Activated CD8-positive, alpha-beta T cell treated with anti-CD3 and anti-CD28 coated beads, Interleukin-2, amount 10 ng/mL, durations not matched to agents 7 days and 5 days (primary cell): Measurements from ENCODE around the gene PCDH10. TPM values are rescaled to one million over a fixed set of nuclear protein-coding genes. Genes with fewer than 3 reads are reported as not detected.
A peak's percentile ranks its signal among the peaks of the same experiment; 100 is the strongest.

ENCODE experiments used
- ATAC-seq: fragments of 150-1000 bp; cut with Tn5 transposase; one replicate; pipeline ENCODE4 v1.10.0; 2021; ENCODE audit warnings: moderate library complexity
- CTCF ChIA-PET: fragments of 350-600 bp; sonication (Branson Sonifier 250); formaldehyde crosslinking; loops from one replicate; lab custom pipeline; 2021; ENCODE audit warnings: antibody characterized with exemption; lab: Charles Lee
- POLR2A ChIA-PET: fragments of 350-600 bp; sonication (Branson Sonifier 250); formaldehyde crosslinking; loops from one replicate; lab custom pipeline; 2021; ENCODE audit warnings: antibody characterized with exemption; lab: Charles Lee
- DNase-seq: peaks from one replicate; pipeline ENCODE4 v3.0.0-alpha.2; 2020
- H3K27ac Mint-ChIP-seq: one replicate; pipeline ENCODE4 v1.8.0; 2021; ENCODE audit warnings: mild to moderate bottlenecking, mixed read lengths
- H3K27me3 Mint-ChIP-seq: one replicate; pipeline ENCODE4 v1.8.0; 2021; ENCODE audit warnings: low read depth, mixed read lengths
- H3K36me3 Mint-ChIP-seq: one replicate; pipeline ENCODE4 v1.8.0; 2021; ENCODE audit warnings: low read depth, mixed read lengths
- H3K4me1 Mint-ChIP-seq: one replicate; pipeline ENCODE4 v1.8.0; 2021; ENCODE audit warnings: low read depth, mixed read lengths
- H3K4me3 Mint-ChIP-seq: one replicate; pipeline ENCODE4 v1.8.0; 2021; ENCODE audit warnings: mild to moderate bottlenecking, mixed read lengths
- H3K9me3 Mint-ChIP-seq: one replicate; pipeline ENCODE4 v1.8.0; 2022; ENCODE audit warnings: mixed read lengths; ENCODE audit not compliant: insufficient read depth
- total RNA-seq, 2 experiments: library from RNA; stranded (reverse); gene quantifications; one replicate each; pipeline ENCODE4 v1.2.3, GENCODE V29; 2021

PCDH10 gene
- total RNA-seq, 2 experiments from 2014 or later: not detected

DNA sequence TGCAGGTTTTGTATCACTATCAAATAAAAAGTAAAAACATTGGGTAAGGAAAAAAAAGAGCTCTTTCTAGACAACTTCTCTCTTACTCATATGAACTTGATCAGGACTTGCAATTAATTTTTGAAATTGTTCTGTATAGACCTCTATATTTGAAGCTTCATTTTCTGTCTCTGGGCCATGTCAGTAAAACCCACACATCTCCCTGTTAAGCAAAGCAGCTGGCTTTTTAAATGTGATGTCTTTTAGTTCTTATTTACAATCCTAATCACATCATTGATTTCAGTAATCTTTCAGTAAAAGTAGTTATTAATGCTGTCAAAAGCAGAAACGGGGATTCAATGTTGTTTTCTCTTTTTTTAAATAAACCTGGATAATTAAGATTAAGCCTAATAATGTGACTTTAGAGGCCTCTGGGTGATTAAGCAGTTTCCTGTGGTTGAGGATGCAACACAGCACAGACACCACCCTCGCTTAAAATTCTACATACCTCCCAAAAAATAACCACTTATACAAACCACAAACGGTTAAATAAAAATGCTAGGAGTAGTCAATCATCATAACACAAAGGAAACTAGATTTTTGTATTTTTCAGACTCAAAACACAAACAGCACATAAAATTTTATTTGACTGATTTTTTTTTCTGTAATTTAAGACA, 5.2 kb upstream of the PCDH10 start:
- Mint-ChIP-seq H3K9me3 (no peaks in the 10 kb centered on the region), H3K27me3 (peaks cover 30% of the 10 kb centered on the region), H3K4me1 (peaks cover 11% of the 10 kb centered on the region), H3K4me3 (no peak overlapping the region), H3K36me3 (peaks cover 6% of the 10 kb centered on the region), H3K27ac (no peak overlapping the region)
- POLR2A ChIA-PET: no interaction called here
- ATAC-seq (no peak), DNase-seq (no peak)
- CTCF ChIA-PET: no interaction called here

DNA sequence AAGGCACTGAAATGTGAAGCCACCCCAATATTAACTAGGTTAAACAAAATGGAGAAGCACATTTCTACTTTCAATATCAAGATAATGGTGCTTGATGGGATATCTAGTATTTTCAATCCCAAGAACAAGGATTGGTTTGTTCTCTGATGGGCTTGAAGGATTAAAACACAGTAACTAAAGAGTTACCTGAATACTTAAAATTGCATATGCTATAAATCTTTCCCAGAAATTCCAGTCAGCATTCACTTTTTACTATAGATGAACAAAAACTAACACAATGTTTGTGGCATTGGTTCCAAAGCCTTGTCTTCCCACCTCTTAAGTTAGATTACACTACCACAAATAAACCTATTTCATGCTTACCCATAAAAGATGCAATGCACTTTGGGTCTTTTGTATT, 3.9 kb upstream of the PCDH10 start:
- Mint-ChIP-seq H3K36me3 (peaks cover 9% of the 10 kb centered on the region), H3K4me3 (no peak overlapping the region), H3K27ac (no peak overlapping the region), H3K27me3 (peaks cover 42% of the 10 kb centered on the region), H3K4me1 (peaks cover 18% of the 10 kb centered on the region), H3K9me3 (no peaks in the 10 kb centered on the region)
- POLR2A ChIA-PET: no interaction called here
- DNase-seq (no peak), ATAC-seq (no peak)
- CTCF ChIA-PET: no interaction called here

DNA sequence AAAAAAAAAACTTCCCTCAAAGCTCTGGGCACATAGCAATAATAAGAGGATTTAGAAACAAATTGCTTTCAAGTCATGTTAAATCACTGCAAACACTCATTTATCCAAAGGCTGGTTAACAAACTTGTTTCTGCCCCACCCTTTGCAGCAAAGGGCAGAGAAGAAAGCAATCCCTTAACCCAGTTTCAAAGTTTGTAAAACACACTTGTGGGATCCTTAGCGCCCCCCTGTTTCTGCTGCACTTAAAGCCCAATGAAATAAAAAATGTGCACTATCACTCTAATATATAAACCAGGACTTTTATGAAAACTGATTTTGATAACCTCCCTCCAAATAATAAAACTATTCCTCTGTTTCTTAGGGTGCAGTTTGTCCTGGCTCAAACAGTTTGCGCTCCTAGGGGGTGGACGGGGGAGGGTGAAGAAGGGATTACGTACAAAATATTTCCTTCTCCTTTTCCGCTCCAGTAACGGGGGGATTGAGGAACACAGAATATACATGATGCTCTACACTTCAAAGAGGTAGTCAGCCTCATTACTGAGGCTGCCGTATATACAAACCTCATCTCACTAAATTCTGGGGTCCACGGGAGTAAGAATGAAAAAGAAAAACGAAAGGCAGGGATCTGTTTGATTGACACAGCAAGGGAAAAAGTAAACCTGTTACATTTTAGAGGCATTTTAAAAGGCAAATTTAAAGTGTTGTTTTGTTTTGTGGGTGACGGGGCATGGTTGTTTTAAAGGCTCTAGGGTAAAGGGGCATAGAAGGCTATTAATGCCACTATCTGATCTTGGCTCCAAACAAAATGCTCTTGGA, 3.1 kb upstream of the PCDH10 start:
- POLR2A ChIA-PET: no interaction called here
- Mint-ChIP-seq H3K27me3 (peaks cover 50% of the 10 kb centered on the region), H3K4me1 (peaks cover 18% of the 10 kb centered on the region), H3K9me3 (no peaks in the 10 kb centered on the region), H3K36me3 (peaks cover 12% of the 10 kb centered on the region), H3K4me3 (no peak overlapping the region), H3K27ac (peak overlapping the region; percentile 8)
- ATAC-seq: no peak
- no peak for DNase-seq
- CTCF ChIA-PET: interaction anchor here (0.8 to 1.4 kb wide), 4 partner anchors 12 to 20 kb away, joined by 3 to 5 read pairs (median 3); no protein-coding TSS in a partner anchor

GRCh38 chr4:133146574-133147241, 2.4 kb upstream of the PCDH10 start:
- Mint-ChIP-seq H3K9me3 (no peaks in the 10 kb centered on the region), H3K27me3 (peaks cover 55% of the 10 kb centered on the region), H3K4me3 (no peak overlapping the region), H3K4me1 (peaks cover 18% of the 10 kb centered on the region), H3K36me3 (peaks cover 13% of the 10 kb centered on the region), H3K27ac (no peak overlapping the region)
- peak; percentile 37 for DNase-seq
- no peak for ATAC-seq
- POLR2A ChIA-PET: no interaction called here
- CTCF ChIA-PET: interaction anchor here (0.8 to 1.4 kb wide), 4 partner anchors 11 to 19 kb away, joined by 3 to 5 read pairs (median 3); no protein-coding TSS in a partner anchor

DNA sequence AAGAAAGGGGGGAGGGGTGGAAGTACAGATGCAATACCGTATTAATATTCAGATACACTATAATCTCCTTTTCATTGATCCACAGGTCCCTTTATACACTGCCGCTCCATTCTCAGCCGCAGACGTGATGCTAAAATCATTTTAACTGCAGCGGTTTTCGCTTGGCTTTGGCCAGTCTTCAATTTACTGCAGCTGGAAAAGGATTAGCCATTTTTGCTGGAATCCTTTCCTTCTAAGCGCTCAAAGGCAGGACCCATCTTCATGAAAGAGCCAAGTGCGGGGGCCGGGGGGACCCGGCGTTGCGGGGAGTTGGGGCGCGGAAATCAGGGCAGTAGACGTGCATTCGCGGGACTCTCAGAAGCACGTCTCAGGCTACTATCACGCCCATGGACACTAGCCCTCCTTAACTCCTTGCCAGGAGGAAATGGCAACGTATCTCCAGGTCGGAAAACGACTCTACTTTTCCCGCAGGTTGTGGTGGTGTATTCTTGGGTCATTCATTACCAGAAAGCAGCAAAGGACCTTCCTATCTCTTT, 1.7 kb upstream of the PCDH10 start:
- no peaks in the 10 kb centered on the region for H3K9me3 Mint-ChIP-seq
- H3K27ac Mint-ChIP-seq: no peak overlapping the region
- DNase-seq: no peak
- peaks cover 13% of the 10 kb centered on the region for H3K36me3 Mint-ChIP-seq
- H3K27me3 Mint-ChIP-seq: peaks cover 58% of the 10 kb centered on the region
- CTCF ChIA-PET: interaction anchor here (1.0 to 1.4 kb wide), 3 partner anchors 11 to 18 kb away, joined by 3 to 5 read pairs (median 3); no protein-coding TSS in a partner anchor
- no peak for ATAC-seq
- H3K4me1 Mint-ChIP-seq: peaks cover 20% of the 10 kb centered on the region
- H3K4me3 Mint-ChIP-seq: no peak overlapping the region
- POLR2A ChIA-PET: no interaction called here

DNA sequence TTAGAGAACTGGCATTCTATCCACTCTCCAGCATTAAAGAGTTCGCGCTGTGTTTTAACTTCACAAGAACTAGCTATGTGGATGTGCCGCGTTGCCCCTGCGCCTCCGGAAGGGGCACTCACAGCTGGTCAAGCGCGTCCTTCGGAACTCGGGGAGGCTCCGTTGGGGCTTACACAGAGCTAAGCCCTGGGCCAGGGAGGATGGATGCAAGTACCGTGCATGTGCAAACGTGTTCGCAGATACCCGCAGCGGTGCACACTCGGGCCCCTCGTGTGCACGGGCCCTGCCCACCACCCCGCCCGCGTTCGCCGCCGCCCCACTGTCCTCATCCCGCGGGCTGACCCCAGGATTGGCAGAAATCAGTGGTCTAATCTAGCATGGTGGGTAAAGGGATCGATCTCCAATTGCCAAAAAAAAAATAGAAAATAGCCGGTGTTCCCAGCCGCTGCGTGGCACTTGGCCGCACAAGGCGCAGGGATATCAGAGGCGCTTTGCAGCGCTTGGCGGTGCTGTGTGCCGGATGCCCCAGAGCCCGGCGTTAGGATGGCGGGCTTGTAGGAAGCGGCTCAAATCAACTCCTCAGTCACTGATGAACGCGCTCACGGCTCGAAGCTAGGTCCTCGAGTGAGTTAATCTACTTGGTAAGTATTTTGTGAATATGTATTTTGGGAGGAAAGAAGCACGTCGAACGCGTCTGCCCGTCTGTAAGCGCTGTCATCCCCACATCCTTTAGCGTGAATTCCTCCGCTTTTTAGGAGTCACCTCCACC, 989 bp upstream of the PCDH10 start:
- peak overlapping the region; percentile 58 for H3K27ac Mint-ChIP-seq
- peaks cover 66% of the 10 kb centered on the region for H3K27me3 Mint-ChIP-seq
- H3K4me1 Mint-ChIP-seq: peaks cover 21% of the 10 kb centered on the region
- ATAC-seq (no peak), DNase-seq (no peak)
- no peaks in the 10 kb centered on the region for H3K9me3 Mint-ChIP-seq
- H3K36me3 Mint-ChIP-seq: peaks cover 13% of the 10 kb centered on the region
- CTCF ChIA-PET: no interaction called here
- peak overlapping the region; percentile 47 for H3K4me3 Mint-ChIP-seq
- POLR2A ChIA-PET: no interaction called here

DNA sequence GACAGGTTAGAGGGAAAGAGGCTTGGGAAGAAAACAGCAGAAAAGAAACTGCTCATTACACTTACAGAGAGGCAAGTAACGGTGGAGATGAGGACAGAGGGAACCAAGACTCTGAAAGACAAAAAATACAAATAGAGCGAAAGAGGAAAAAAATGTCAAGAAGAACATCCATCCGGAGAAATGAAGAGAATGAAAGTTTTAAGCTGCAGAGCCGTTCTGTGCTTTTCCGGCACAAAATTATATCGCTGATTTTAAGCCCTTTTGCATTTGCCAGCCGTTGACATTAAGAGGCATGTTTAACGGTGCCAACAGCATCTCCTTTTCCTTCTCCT, 236 bp downstream of the PCDH10 start:
- DNase-seq: no peak
- no peak for ATAC-seq
- H3K4me3 Mint-ChIP-seq: peak overlapping the region; percentile 47
- CTCF ChIA-PET: no interaction called here
- POLR2A ChIA-PET: no interaction called here
- H3K27me3 Mint-ChIP-seq: peaks cover 74% of the 10 kb centered on the region
- peak overlapping the region; percentile 60 for H3K27ac Mint-ChIP-seq
- H3K36me3 Mint-ChIP-seq: peaks cover 13% of the 10 kb centered on the region
- H3K4me1 Mint-ChIP-seq: peaks cover 21% of the 10 kb centered on the region
- no peaks in the 10 kb centered on the region for H3K9me3 Mint-ChIP-seq

DNA sequence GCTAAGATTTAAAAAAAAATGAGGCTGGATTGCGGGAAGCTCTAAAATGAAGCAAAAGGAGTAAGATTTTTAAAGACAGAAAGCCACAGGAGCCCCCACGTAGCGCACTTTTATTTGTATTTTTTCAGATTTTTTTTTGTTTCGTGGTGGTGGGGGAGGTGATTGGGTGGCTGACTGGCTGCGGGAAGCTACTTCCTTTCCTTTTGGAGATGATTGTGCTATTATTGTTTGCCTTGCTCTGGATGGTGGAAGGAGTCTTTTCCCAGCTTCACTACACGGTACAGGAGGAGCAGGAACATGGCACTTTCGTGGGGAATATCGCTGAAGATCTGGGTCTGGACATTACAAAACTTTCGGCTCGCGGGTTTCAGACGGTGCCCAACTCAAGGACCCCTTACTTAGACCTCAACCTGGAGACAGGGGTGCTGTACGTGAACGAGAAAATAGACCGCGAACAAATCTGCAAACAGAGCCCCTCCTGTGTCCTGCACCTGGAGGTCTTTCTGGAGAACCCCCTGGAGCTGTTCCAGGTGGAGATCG, 908 bp downstream of the PCDH10 start:
- DNase-seq (no peak), ATAC-seq (no peak)
- ChIA-PET CTCF (no interaction called here), POLR2A (no interaction called here)
- H3K4me3 Mint-ChIP-seq: peak overlapping the region; percentile 28
- H3K4me1 Mint-ChIP-seq: peaks cover 21% of the 10 kb centered on the region
- no peak overlapping the region for H3K27ac Mint-ChIP-seq
- peaks cover 13% of the 10 kb centered on the region for H3K36me3 Mint-ChIP-seq
- H3K27me3 Mint-ChIP-seq: peaks cover 74% of the 10 kb centered on the region
- H3K9me3 Mint-ChIP-seq: no peaks in the 10 kb centered on the region

GRCh38 chr4:133150486-133151340, 1.6 kb downstream of the PCDH10 start:
- Mint-ChIP-seq H3K4me3 (peak overlapping the region; percentile 28), H3K4me1 (peaks cover 21% of the 10 kb centered on the region), H3K9me3 (no peaks in the 10 kb centered on the region), H3K27me3 (peaks cover 72% of the 10 kb centered on the region), H3K36me3 (peaks cover 13% of the 10 kb centered on the region), H3K27ac (peak overlapping the region; percentile 63)
- DNase-seq: no peak
- ATAC-seq: no peak
- POLR2A ChIA-PET: no interaction called here
- CTCF ChIA-PET: no interaction called here

GRCh38 chr4:133151341-133151690, 2.2 kb downstream of the PCDH10 start:
- DNase-seq (no peak), ATAC-seq (no peak)
- Mint-ChIP-seq H3K4me1 (peaks cover 21% of the 10 kb centered on the region), H3K4me3 (peak overlapping the region; percentile 25), H3K36me3 (peaks cover 13% of the 10 kb centered on the region), H3K9me3 (no peaks in the 10 kb centered on the region), H3K27me3 (peaks cover 69% of the 10 kb centered on the region), H3K27ac (peak overlapping the region; percentile 60)
- CTCF ChIA-PET: no interaction called here
- POLR2A ChIA-PET: no interaction called here
